GM12892 (cell line): ENCODE data around the gene EXOG.

ENCODE experiments used
- POLR2A ChIP-seq: IDR thresholded peaks from 2 replicates; pipeline ENCODE4 v1.6.1; 2011; ENCODE audit warnings: low read depth, low read length, control low read depth
- POLR2AphosphoS5 ChIP-seq: IDR thresholded peaks from 2 replicates; pipeline ENCODE4 v1.6.1; 2011; ENCODE audit warnings: low read depth, low read length, control low read depth
- TAF1 ChIP-seq: IDR thresholded peaks from 2 replicates; pipeline ENCODE4 v1.6.1; 2011; ENCODE audit warnings: low read depth, mild to moderate bottlenecking, control low read depth, low read length, borderline replicate concordance

DNA sequence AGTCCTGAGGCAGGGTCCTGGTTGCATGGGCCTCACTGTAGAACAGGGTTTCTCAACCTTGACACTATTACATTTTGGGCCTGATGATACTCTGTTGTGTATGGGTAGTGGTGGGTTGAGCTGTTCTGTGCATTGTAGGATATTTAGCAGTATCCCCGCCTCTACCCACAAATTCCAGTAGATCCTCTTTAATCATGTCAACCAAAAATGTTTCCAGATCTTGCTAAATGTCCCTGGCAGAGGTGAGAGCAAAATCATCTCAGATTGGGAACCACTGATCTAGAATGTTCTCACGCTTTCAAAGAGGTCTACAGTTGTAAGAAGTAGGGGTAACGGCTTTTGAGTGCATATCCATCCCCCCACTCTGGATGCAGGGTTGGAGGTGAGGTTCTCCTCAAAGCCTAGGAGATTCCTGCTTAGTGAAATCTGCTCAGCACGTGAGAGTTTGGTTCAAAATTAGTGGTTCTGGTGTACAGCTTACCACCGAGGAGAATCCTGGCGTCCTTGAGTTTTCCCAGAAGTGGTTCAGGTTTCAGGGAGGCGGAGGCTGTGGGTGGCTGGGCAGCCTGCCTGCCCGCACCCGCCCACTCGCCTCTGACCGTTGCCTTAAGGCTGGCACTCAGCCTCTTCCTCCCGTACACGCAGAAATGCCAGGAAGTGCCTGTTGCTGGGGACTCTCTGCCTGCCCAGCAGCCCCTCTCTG is 37.2 kb upstream of the EXOG start:
- TF ChIP-seq TAF1 (no peak), POLR2A (no peak), POLR2AphosphoS5 (no peak)
